Measurements from ENCODE around the gene C1QL1. TPM values are rescaled to one million over a fixed set of nuclear protein-coding genes. Genes with fewer than 3 reads are reported as not detected.

The C1QL1 gene
- total and polyA plus RNA-seq, 2 of the 13 experiments (the other 11 are each of a cell fraction or from before 2014, with no cell fraction given) = 0.11 TPM

- peak; percentile 84; the same call in 1 of the 2 replicates for TF ChIP-seq MTF2 (CRISPR knock-in tag; IDR thresholded peaks at IDR 0.05; ENCODE audit: borderline replicate concordance)
- peak; percentile 42 for TF ChIP-seq HNRNPLL (IDR thresholded peaks at IDR 0.05; ENCODE audit: low read depth, low read length, poor library complexity, severe bottlenecking)
- TF ChIP-seq ZGPAT (CRISPR knock-in tag; IDR thresholded peaks at IDR 0.05) = peak; percentile 58; the same call in 1 of the 2 replicates
- 0 out of 2 replicates have a peak, but pooled peaks have one; percentile 42 for TF ChIP-seq ZNF543 (CRISPR knock-in tag; IDR thresholded peaks at IDR 0.05)
- TF ChIP-seq TEF (CRISPR knock-in tag; IDR thresholded peaks at IDR 0.05) = no peak
- TF ChIP-seq TFDP1 (CRISPR knock-in tag; IDR thresholded peaks at IDR 0.05; ENCODE audit: borderline replicate concordance) = peak; percentile 43; the same call in 1 of the 2 replicates
- no peak; the same call in 1 of the 2 replicates for TF ChIP-seq ZNF646 (CRISPR knock-in tag; IDR thresholded peaks at IDR 0.05)
- no peak for TF ChIP-seq U2AF2 (IDR thresholded peaks at IDR 0.05; ENCODE audit: low read depth, low read length)
- no peak for TF ChIP-seq ZNF296 (CRISPR knock-in tag; conservative IDR thresholded peaks at IDR 0.05)
- TF ChIP-seq ZNF761 (CRISPR knock-in tag; conservative IDR thresholded peaks at IDR 0.05) = 0 out of 2 replicates have a peak, but pooled peaks have one; percentile 54
- TF ChIP-seq MXI1 (IDR thresholded peaks at IDR 0.05; ENCODE audit: borderline replicate concordance, low read depth, low read length) = 0 out of 3 replicates have a peak, but pooled peaks have one; percentile 3
- no peak for TF ChIP-seq SRF (IDR thresholded peaks at IDR 0.05; ENCODE audit: low read depth, low read length)
- TF ChIP-seq TP53 (CRISPR knock-in tag; conservative IDR thresholded peaks at IDR 0.05) = no peak
- TF ChIP-seq ZBTB2 (CRISPR knock-in tag; IDR thresholded peaks at IDR 0.05; ENCODE audit: low read depth) = peak; percentile 38; the same call in 1 of the 2 replicates
- TF ChIP-seq ZBTB3 (CRISPR knock-in tag; IDR thresholded peaks at IDR 0.05; ENCODE audit: borderline replicate concordance, low read depth) = no peak
Observed at GRCh38 chr17:44911133-44912001, 56.7 kb downstream of the C1QL1 start (continued).

Measured in HepG2 (cell line).